Stimulated activated CD4-positive, alpha-beta T cell treated with anti-CD3 and anti-CD28 coated beads, TNF-alpha, amount 100 ng/mL, for 4 hours (primary cell): ENCODE data around the gene RRAGD.

ENCODE experiments used
- DNase-seq, 3 experiments: peaks; one replicate each; pipeline ENCODE4 v3.0.0-alpha.2; 2020; ENCODE audit warnings: low read depth in 3 of 3

The RRAGD gene

DNA sequence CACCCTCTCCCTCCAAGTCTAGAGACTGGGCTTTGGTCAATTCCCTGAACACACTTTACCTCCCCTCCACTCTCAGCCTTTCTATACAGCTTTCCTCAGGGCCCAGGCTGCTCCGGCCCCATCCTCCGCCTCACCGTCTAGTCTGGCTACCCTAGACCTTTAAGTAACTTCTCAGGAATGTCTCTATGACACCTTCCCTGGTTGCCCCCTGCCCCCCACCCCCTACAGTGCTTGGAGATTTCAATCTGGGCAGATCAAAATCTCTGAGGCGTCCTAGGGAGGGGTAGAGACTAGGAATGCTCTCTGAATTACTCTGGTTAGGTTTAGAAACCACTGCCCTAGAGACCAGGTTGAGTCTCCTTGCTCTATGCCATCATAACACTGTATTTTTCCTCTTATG, 65.6 kb downstream of the RRAGD start:
- DNase-seq: no peak

DNA sequence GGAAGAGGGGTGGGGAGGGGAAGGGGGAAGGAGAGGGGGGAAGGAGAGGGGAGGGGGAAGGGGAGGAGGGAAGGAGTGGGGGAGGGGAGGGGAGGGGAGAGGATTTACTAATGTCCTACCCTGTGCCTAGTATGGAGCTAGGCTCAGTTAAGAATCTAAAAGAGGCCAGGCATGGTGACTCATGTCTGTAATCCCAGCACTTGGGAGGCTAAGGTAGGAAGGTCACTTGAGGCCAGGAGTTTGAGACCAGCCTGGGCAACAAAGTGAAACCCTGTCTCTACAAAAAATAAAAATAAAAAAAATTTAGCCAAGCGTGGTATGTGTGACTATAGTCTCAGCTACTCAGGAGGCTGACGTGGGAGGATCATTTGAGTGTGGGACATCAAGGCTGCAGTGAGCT, 72.5 kb downstream of the RRAGD start:
- no peak for DNase-seq

DNA sequence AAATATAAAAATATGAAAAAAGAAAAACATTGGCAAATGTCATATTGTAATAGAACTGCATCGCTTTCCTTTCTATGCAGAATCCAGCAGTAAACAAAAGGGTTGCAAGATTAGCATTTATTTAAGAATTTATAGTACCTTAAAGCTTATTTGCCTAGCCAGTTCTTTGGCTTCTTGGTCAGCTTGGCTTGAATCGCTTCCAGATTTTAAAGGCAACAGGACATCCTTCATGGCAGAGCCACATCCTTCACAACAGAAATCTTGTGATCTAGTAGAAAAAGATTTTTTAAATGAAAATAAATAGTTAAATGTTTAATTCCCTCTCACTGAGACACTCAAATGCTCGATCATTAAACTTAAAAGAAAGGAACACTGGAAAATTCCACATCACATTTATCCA, 76.9 kb downstream of the RRAGD start:
- DNase-seq: no peak

GRCh38 chr6:89330910-89331309, 81.2 kb downstream of the RRAGD start:
- no peak for DNase-seq

GRCh38 chr6:89328976-89329375, 83.1 kb downstream of the RRAGD start:
- DNase-seq: no peak

DNA sequence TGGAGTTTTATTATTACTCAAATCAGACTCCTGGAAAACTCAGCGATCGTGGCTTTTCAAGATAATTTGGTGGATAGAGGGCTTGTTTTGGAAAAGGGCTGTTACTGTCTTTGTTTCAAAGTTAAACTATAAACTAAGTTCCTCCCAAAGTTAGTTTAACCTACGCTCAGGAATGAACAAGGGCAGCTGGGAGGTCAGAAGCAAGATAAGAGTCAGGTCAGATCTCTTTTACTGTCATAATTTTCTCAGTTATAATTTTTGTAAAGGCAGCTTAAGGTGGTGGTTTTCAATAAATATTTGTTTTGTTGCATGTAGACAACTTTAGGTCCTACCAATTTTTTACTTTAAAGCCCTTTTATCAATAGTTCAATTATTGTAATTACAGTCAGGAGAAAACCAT, 87.8 kb downstream of the RRAGD start:
- DNase-seq: no peak

GRCh38 chr6:89323511-89323971, 88.5 kb downstream of the RRAGD start:
- DNase-seq: no peak

DNA sequence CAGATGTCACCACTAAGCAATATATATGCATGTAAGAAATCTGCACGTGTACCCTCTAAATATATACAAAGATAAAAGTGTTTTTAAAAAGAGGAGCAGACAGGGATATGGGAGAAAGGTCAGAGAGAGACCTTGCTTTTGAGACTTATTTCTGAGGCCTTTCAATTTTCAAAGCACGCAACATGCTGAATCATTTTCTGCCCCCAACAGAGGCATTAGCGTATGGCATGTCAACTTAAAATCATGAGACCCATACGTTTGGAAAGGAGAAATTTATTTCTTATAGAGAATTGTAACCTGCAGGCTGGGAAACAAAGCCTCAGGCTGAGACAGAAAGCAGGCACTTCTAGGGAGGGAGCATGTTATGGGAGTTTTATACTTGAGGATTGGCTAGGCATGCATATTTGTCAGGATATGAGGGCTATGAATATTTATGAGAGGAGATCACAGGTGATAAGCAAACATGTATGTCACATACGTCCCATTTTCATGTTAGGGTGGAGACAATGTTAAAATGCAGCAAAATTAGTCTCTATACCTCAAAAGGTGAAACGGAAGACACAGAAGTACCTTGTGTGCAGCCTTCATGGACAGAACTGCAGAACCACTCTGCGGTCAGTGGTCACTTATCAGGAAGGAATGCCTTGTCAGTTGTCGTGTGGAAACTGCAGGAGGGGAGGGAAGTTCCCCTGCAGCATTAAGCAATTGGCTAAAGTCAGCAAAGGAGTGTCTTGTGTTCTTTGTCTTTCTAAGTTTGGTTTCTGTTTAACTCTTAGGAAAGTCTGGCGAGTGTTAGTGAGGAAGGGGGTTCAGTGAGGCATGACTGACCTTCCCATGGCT, 90.7 kb downstream of the RRAGD start:
- DNase-seq: no peak

DNA sequence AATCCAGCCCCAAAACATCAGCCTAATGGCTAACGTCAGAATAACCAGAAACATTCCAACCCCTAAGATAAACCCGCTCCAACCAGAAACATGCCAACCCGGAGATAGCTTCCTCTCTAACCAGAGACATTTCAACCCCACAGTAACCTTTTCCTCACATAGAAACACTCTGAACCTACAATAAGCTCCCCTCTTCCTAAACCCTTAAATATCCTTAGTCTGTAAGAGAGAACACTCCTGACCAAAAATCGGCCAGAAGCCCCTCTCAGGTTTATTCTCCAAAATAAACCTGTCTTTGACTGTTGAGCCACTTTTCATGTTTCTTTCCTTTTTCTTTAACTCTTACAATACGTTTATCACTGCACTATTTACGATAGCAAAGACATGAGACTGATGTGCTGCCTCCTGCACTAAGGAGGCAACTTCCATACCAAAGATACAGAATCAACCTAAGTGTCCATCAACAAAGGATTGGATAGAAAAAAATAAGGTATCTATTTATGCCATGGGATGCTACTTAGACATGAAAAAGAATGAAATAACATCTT, 92.0 kb downstream of the RRAGD start:
- DNase-seq: no peak

- DNase-seq: no peak
These were observed 95.0 kb downstream of the RRAGD start for GRCh38 chr6:89317067-89317466.

- no peak for DNase-seq
These were observed 96.7 kb downstream of the RRAGD start, which contains the start of gene GABRR2 for GRCh38 chr6:89315249-89315885. GABRR2 (minus strand) TSS chr6:89315299; CDS start chr6:89315165, 134 bp downstream.

DNA sequence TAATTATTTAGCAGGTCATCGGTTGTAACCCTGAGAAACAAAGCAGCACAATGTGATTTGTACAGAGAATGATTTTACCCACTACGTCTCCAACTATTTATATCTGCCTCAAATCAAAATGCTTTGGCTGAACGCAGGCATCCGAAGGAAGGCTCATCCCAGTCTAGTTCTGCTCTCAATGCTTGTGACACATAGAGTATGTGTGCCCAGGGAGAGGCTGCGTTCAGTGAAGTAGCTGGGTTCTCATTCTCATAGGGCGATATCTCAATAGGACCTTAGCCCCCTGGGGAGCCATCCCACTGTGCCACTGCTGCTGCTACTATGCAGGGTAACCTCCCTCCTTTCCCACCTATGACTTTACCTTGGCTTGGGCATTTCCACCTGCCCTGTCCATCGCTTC, 97.4 kb downstream of the RRAGD start:
- DNase-seq: no peak
